Hepatocyte (in vitro differentiated cells): ENCODE results near the gene BOK.
"Not testable (repeated sequence)": the region's sequence is repeated elsewhere in the genome, so short reads cannot be mapped to it uniquely, and the experiment has no call there.

ENCODE experiments used
- EZH2 ChIP-seq: fragments of 200-600 bp; sonication (generic); IDR thresholded peaks from 2 replicates; pipeline ENCODE4 v1.6.1; 2016; ENCODE audit warnings: antibody characterized with exemption, mild to moderate bottlenecking, borderline replicate concordance
- EZH2phosphoT487 ChIP-seq: fragments of 200-600 bp; sonication (generic); IDR thresholded peaks from one replicate; pipeline ENCODE4 v1.6.1; 2018; ENCODE audit warnings: antibody characterized with exemption, mild to moderate bottlenecking, low read depth, moderate library complexity; ENCODE audit not compliant: unreplicated experiment, severe bottlenecking
- TF ChIP-seq, protein P1 (sequence below): fragments of 200-600 bp; sonication (generic); IDR thresholded peaks from 2 replicates; pipeline ENCODE4 v1.5.1; 2016; ENCODE audit warnings: antibody characterized with exemption, mild to moderate bottlenecking; ENCODE audit not compliant: poor library complexity

DNA sequence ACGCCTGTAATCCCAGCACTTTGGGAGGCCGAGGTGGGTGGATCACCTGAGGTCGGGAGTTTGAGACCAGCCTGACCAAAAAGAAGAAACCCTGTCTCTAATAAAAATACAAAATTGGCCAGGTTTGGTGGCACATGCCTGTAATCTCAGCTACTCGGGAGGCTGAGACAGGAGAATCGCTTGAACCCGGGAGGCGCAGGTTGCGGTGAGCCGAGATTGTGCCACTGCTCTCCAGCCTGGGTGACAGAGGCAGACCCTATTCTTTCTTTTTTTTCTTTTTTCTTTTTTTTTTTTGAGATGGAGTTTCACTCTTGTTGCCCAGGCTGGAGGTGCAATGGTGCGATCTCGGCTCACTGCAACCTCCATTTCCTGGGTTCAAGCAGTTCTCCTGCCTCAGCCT, 7.5 kb downstream of the BOK start:
- not testable (repeated sequence) for TF ChIP-seq EZH2, EZH2phosphoT487
- TF ChIP-seq, protein P1, sequence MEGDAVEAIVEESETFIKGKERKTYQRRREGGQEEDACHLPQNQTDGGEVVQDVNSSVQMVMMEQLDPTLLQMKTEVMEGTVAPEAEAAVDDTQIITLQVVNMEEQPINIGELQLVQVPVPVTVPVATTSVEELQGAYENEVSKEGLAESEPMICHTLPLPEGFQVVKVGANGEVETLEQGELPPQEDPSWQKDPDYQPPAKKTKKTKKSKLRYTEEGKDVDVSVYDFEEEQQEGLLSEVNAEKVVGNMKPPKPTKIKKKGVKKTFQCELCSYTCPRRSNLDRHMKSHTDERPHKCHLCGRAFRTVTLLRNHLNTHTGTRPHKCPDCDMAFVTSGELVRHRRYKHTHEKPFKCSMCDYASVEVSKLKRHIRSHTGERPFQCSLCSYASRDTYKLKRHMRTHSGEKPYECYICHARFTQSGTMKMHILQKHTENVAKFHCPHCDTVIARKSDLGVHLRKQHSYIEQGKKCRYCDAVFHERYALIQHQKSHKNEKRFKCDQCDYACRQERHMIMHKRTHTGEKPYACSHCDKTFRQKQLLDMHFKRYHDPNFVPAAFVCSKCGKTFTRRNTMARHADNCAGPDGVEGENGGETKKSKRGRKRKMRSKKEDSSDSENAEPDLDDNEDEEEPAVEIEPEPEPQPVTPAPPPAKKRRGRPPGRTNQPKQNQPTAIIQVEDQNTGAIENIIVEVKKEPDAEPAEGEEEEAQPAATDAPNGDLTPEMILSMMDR, result not testable (repeated sequence)
